ENCODE data around the gene MAP4K4.

Gene MAP4K4

DNA sequence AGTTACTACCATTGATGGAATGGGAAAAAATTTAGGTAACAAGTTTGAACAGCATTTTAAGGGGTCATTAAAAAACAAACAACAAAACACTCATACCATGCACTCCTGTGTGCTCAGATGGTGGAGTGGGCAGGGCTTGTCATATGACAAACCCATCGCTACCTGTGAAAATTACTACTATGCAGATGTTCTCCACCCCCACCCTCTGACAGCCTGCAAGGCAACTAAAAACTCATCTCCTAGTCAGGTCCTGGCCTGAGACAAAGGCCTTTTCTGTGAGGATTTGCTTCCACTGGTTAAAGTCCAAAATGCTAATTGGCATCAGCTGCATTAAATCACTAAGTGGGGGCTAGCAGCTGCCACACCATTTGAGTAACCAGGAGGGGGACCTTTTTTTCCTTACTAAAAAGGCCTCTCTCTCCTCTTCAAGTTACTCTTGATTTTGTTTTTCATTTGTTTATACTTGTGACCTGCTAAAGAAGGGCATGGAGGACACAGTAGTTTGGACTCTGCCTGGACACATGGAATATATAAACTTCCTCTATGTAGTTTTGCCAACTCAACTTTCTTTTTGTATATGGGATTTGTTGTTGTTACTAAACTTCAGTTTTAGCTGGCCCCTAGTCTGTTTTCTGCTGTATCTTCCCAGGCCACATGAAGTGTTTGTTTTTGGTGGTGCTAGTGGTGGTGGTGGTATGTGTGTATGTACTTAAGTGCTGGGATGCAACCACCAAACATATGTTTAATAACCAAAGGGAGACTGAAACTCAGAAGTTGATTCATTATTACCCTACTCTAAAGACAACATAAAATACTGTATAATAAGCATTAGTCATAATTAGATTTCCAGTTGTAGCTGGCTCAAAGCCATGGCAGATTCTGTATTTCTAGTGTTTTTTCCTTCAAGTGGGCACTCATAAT is 121.3 kb downstream of the MAP4K4 start:
- DNase-seq: no peak

DNA sequence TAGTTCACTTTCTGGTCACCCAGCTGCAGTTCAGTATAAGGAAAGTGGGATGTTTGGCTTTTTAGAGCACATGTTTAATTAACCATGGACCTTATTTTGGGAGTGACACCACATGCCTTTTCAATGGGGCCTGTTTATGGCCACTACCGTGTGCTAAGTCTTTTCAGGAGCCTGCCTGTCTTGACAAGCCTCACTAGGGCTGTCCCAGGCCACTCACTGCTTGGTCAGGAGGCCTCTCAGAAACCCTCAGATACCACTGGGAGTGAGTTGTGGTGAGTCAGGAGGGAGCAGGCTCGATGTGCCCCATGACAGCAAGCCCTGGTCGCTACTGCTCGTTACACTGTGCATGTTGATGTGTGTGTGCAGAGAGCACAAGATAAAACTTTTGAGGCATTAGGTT is 123.0 kb downstream of the MAP4K4 start:
- DNase-seq: peak; percentile 79

DNA sequence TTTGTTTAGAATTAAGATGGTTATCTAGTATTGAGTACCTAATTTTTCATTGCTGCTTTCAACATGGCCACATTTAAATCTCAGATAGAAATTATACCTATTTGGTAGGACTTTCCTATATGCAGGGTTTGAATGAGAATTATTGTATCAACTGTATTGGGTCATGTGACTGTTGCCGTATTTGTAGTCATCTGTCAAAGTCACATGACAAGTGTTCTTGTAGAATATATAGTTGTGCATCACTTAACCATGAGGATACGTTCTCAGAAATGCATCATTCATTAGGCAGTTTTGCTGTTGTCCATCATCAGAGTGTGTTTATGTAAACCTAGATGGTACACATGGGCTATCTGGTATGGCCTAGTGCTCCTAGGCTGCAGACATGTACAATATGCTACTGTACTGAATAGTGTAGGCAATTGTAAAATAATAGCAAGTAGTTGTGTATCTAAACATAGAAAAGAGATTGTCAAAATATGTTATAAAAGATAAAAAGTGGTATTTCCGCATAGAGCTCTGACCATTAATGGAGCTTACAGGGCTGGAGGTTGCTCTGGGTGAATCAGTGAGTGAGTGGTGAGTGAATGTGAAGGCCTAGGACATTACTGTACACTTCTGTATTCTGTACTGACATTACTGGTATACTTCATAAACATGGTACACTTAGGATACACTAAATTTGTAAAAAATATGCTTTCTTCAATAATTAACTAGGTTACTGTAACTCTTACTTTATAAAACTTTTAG is 123.7 kb downstream of the MAP4K4 start:
- no peak for DNase-seq

DNA sequence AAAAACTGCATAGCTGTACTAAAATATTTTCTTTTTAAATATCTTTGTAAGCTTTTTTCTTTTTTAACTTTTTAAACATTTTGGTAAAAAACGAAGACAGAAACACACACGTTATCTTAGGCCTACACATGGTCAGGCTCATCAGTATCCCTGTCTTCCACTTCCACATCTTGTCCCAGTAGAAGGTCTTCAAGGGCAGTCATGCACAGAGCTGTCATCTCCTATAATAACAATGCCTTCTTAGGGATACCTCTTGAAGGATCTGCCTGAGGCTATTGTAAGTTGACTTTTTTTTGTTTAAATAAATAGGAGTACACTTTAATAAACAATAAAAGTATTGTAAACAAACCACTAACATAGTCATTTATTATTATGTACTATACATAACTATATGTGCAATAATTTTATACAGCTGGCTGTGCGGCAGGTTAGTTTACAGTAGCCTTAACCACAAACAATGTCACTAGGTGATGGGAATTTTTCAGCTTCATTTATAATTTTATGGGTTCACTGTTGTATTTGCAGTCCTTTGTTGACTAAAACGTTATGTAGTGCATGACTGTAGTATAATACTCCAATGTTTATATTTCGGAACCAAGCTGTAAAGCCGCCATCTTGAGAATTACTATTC is 124.4 kb downstream of the MAP4K4 start:
- peak; percentile 27 for DNase-seq

DNA sequence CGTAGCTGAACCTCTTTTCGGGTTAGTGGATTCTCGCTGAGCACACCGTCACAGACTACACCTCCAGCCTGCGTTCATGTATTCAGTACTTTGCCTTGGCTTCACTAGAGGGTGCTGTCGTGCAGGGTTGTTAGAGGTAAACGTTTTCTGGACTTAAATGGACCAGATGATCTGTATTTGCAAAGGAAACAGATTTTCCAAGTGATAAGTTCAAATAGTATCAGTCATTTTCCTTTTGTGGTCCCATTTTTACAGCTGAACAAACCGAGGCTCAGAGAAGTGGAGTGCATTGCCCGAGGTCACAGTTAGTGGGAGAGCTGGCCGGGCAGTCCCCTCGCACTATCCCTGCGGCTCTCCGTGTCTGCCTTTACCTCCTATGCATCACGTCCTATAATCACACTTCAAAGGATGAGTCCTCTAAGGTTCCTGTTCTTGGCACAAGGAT is 125.9 kb downstream of the MAP4K4 start:
- DNase-seq: peak; percentile 87

DNA sequence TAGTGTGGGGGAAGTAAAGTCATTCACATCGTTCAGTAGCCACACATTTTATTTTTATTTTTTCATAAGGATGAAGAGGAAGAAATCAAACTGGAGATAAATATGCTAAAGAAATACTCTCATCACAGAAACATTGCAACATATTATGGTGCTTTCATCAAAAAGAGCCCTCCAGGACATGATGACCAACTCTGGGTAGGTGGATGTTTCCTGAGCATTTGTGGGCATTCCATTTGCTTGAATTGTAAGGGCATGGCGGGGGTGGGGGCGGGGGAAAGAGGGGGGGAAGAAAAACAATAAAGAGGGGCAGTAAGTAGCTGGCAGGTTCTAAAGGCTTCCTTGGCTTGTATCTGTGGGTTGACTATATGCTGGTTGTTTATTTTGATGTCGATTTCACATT is 126.4 kb downstream of the MAP4K4 start:
- DNase-seq: no peak

DNA sequence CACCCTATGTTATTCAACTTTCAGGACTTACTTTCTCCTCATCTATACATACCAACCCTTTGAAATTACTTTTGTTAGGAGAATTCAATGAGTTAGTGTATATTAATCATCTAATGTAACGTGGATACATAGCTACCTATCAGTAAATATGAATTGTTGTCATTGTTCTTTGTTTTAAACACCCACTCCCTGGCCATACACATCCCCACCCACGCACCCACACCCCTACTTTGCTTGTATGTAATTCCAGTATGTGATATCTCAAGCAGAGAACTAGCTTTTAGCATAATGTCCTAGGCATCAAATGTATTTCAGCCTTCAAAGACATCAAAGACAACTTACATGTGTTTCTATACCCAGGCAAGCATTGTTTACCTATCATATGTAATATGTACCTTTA is 129.2 kb downstream of the MAP4K4 start:
- no peak for DNase-seq

DNA sequence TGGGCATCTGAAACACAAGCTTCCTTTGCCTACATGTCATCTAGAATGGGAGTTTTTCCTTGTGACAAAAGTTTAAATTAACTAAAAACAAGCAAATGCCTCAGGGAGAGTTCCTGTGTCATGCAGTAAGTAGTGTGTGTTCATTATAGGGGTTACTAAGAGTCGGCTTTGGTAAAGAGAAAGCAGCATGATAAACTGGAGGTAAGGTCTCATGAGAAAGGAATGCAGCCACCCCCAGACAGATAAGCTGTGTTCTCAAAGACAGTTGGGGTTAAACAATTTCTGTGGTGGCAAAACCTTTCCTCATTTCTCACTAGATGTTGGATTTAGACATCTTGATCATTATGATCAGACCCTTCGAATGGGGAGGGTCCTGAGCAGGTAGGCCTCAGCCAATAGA is 129.7 kb downstream of the MAP4K4 start:
- no peak for DNase-seq

DNA sequence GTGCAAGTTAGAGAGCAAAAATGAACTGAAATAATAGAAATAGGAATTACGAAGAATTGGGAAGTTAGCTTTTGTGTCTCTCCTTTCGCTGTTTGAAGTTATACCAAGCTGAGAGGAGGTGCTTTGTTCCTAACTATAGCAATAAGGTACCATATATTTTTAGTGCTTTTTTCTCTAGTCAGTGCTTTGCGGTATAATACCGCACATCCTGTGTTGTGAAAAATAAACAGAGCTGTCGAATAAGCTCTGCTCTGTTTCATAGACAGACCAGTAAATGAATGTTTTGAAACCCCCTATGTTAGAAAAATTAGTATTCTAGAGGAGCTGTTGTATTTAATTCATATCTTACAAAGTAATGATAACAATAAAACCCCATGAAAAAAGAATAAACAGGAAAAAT is 130.8 kb downstream of the MAP4K4 start:
- DNase-seq: no peak

DNA sequence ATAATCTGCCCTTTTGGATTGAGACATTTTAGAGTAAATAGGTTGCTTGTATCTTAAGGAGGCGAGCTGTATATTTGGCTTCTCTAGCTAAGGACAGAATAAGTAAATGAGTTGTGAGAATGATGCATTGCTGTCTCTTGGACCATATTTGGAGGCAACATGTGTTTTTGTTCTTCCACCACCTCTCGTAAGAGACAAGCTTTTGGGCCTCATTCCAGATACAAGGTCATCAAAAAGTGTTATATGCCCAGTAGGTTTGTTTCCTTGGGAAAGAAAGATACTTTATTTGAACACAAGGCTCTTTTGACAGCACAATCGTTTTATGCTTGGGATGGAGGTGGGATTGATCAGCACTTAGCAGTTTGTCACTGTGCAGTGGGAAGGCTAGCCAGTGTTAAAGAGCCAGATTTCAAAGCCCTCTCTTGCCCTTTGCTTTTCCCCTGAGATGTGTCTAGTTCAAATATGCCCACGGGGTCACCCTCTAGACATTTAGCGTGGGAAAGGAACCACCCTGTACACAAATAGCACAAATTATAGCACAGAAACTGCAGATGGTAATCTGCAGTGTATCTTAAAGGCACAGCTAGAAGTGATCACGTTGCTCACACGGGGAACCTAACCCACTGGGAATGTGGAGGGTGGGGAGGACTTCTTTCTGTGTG is 131.3 kb downstream of the MAP4K4 start:
- no peak for DNase-seq

DNA sequence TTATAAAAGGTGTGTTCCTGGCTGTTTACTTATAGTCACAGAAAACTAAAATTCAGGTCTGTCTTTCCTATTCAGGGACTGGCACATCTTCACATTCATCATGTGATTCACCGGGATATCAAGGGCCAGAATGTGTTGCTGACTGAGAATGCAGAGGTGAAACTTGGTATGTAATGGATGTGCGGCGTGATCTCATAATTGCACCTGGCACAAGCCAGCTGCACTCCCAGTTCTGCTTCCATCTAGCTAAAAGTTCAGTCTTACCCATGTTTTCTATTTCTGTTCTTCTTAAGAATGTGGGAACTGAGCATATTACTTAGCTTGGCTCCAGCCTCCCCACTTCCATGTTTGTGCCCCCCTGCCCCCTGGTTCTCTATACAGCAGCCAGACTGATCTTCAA is 131.9 kb downstream of the MAP4K4 start:
- DNase-seq: no peak

DNA sequence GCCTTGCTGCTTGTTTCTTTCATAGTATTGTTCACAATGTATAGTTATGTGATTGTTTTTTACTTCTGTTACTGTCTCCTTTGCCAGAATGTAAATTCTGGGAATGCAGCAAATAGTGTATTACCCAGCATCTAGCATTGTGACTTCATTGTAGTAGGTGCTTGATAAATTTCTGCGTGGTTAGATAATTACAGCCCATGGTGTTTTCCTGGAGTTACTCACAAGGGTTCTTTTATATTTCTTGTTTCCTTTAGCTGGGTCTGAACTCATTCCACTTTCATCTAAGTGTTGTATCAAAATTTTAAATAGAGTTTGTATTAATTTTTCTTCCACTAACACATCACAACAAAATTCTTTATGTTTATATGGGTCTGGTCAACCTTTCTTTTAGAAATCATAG is 132.6 kb downstream of the MAP4K4 start:
- no peak for DNase-seq

DNA sequence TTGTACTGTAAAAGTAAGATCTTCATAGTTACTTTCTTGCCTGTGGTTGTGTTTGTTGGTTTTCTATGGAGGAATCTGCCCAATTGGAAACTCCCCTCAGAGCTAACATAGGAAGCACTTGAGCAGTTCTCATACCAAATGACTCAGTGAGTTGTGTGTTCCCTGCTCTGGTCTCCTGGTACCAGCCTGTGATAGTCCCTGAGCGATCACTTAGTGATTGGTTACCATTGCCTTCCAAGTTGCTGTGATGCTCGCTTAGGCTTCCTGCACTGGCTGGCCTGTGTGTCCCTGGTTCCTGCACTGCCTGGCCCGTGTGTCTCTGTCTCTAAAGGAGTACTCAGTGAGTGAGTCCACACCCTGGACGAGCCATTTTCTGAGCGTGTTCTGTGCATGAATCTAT is 133.0 kb downstream of the MAP4K4 start:
- no peak for DNase-seq

DNA sequence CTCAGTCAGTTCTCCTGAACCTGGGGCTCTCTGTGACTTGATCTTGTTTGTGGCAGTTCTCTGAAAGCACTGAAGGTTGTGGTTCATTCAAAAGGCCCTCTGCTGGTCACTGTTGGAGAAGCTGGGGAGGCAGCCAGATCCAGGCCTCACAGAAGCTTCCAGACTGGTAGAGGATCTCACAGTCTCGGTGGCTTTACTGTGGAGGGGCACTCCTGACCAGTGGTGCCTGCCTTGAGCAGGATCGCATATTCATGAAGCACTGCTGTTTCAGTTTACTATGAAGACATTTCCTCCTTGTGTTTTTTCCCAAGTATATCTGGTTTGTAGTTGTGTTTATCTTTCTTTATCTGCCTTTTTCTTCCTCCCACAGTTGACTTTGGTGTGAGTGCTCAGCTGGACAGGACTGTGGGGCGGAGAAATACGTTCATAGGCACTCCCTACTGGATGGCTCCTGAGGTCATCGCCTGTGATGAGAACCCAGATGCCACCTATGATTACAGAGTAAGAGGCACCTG is 133.9 kb downstream of the MAP4K4 start:
- DNase-seq: peak; percentile 81

DNA sequence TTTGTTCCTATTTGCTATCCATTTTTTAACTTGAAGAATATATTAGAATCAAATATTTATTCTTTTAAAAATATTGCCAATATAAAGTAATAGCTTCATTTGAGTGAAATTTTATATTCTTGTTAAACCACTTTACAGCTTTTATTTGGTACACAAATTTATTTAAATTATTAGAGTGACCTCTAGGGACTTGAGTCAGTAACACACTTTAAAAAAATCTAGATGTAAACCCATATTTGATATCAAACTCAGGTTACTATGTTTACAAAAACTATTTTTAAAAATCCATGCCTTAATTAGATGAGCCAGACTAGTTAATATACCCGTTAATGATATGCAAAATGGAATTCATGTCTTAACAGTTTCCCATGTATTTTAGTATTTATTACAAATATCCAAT is 134.6 kb downstream of the MAP4K4 start:
- DNase-seq: peak; percentile 55

DNA sequence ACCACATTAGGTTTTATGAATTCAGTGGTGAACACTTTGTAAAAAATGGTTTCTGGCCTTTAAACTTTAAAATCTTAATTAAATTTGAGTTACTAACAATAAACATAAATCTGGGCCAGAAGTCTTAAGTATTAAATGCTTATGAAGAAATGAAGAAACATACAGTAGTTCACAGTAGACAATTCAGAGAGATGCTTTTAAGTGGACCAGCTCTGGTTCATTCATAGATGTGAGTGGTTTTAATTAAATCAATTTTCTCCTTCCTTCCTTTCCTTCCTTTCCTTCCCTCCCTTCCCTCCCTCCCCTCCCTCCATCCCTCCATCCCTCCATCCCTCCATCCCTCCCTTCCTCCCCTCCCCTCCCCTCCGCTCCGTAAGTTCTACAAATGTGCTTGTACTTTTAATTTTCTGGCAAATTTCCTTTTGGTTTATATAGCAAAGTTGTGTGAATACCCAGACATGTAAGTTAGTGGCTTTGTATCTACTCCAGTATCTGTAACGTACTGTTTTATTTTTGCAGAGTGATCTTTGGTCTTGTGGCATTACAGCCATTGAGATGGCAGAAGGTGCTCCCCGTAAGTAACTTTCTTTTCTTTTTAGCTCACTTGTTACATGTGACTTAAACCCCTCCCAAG is 136.5 kb downstream of the MAP4K4 start:
- DNase-seq: no peak

DNA sequence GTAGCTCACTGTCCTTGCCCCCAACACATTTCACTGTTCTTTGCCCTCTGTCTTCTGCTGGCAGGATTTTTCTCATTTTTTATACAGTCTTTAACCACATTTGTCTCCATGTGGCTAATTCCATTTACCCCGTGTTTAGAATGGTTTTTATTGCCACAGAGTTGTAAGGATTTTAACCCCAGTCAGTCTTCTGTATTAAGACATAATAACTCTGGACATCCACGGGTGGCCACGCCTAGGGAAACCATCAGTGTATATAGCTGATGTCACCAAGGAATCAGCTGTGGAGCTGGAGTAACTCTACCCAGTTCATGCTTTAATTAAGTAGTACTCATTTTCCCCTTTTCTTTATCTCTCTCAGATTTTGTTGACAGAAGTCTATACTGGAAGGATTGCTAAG is 139.8 kb downstream of the MAP4K4 start:
- DNase-seq: no peak

DNA sequence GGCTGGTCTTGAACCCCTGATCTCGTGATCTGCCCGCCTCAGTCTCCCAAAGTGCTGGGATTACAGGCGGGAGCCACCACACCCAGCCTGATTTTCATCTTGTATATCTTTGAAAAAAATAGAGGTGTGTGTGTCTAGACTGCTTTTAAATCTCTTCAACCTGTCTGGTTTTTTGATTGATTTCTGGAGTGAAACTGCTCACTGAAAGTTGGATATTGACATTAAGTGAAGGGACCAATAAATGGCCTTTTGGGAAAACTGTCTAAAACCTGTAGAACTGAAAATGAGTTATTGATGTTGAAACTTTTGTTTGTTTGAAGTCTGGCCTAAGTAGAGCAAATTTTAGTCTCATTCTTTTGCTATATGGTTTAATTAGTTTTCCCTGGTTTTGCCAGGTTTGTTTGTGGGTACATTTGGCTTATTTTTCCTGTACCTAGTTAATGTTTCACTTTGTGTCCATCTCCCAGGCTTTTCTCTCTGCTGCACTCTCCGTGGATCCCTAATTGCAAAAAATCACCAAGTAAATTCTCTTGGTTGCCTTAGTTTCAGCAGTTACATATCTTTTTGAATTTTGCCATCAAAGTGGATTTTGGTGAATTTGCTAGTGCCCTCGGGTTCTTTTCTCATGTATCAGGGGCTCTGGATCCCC is 144.3 kb downstream of the MAP4K4 start:
- no peak for DNase-seq

DNA sequence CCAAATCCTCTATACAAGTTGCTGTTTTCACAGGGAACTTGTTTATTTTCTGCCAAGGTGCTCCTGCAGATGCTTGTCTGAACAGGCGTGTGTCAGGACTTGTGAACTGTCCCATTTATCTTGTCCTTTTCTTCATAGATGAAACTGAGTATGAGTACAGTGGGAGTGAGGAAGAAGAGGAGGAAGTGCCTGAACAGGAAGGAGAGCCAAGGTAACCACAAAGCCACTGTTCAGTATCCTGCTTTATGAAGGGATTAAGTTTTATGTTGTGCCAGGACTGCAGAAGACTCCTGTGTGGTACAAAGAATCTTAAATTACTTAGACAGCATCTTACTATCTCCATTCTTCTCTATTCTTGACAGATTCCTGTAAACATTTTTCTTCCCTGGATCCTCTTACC is 145.0 kb downstream of the MAP4K4 start:
- DNase-seq: peak; percentile 28

DNA sequence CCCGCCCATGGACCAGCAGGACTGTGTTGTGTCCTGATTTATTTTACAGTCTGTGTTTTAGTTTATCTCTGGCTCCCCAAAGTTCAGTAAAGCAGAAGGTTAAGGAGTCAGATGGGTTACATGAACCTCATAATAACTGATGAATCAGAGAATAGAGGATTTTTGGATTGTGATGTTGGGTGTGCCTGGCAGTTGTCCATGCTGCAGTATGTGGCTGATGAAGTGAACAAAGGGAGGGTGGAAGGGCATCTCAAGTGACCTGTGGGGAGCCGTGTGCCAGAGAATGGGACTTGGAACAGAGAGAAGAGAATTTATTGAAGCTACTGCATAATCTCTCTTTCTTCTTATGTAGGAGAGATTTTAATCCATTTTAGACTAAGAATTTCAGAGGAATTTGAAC is 145.5 kb downstream of the MAP4K4 start:
- DNase-seq: no peak

DNA sequence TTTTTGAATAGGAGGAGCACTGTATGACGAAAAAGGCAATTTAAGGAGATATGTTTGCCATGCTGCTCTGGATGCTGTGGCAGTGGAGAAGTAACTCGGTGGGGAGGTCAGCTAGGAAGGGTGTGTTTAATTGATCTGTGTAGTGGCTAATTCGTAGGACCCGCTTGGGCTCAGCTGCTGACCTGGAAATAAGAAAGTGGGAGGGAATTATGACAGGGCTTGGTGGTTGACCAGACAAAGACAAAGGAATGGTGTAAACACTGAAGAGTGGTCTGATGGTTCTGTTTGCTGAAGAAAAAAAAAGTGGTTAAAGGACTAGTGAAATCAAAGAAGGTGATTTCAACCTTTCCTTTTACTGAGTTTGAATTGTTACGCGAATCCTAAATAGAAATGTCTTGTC is 146.0 kb downstream of the MAP4K4 start:
- DNase-seq: no peak
